ENCODE measurements around the gene BRD2. TPM values are rescaled to one million over a fixed set of nuclear protein-coding genes. Genes with fewer than 3 reads are reported as not detected.

BRD2 gene
- total RNA-seq, 6 donors from 2014 or later: 144 to 388 (median 183) TPM

DNA sequence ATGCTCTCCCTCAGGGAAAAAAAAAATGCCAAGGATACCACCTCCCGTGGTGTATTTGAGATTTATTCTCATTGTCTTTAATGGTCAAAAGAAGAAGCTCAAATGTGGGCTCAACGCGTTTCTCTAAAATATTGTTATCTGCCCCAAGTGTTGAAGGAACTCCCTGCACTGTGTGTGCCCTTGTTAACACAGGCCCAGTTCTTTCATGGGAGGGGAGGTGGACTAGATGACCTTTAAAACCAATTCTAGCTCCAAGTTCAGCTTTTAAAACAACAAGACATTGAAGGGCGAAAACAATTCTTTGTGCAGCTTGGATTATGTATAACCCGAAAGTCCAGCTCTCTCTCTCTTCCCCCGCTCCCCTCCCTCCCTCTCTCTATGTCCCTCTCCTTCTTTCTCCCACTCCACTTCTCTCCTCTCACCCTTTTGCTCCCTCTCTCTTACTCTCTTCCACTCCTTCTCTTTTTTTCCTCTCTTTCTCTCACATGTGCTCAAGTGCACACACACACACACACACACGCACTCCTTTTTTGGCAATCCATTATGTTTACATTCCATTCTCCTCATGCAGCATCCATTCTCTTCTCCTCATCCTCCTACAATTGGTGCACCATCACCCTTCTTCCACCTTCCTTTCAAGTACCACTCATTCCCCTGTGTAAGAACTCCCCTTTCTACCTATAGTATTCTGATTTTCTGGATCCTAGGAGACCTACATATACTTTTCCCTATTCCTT, 36.1 kb upstream of the BRD2 start:
- Histone ChIP-seq H3K9me3 (no peaks in the 10 kb centered on the region), H3K36me3 (peaks cover 0 to 4% (median 0%) of the 10 kb centered on the region in 4 donors), H3K4me3 (no peak overlapping the region), H3K27ac (no peak overlapping the region), H3K27me3 (no peaks in the 10 kb centered on the region), H3K4me1 (peaks cover 0 to 14% (median 4%) of the 10 kb centered on the region in 4 donors)
- DNase-seq (no peak), ATAC-seq (ENCODE audit: low FRiP score in 2 of 2) (no peak)
- TF ChIP-seq EP300 (IDR thresholded peaks at IDR 0.05) (no peak), POLR2A (IDR thresholded peaks at IDR 0.05) (no peak), POLR2AphosphoS5 (IDR thresholded peaks at IDR 0.05) (no peak)
- TF ChIP-seq, protein P1, sequence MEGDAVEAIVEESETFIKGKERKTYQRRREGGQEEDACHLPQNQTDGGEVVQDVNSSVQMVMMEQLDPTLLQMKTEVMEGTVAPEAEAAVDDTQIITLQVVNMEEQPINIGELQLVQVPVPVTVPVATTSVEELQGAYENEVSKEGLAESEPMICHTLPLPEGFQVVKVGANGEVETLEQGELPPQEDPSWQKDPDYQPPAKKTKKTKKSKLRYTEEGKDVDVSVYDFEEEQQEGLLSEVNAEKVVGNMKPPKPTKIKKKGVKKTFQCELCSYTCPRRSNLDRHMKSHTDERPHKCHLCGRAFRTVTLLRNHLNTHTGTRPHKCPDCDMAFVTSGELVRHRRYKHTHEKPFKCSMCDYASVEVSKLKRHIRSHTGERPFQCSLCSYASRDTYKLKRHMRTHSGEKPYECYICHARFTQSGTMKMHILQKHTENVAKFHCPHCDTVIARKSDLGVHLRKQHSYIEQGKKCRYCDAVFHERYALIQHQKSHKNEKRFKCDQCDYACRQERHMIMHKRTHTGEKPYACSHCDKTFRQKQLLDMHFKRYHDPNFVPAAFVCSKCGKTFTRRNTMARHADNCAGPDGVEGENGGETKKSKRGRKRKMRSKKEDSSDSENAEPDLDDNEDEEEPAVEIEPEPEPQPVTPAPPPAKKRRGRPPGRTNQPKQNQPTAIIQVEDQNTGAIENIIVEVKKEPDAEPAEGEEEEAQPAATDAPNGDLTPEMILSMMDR (IDR thresholded peaks at IDR 0.05): no peak
- WGBS, 2 donors: 79 to 81% methylated on average over 7 of the region's 7 CpGs

DNA sequence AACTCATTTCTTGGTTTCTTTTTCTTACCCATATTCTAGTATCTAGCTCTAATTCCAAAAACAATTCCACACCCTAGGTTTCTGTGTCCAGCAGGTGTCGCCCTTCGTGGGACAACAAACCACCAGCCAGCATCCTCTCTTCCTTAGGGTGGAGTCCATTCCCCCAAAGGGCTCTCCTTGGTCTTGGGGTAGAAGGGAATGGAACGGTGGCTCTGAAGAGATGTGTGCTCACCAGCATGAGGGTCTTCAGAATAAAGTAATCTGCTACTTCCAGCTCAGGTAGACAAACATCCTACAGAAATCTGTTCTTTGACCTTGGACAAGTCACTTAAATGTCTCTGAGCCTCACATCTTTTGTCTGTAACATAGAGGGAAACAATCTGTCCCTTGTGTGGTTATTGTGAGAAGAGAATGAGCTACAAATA, 34.7 kb upstream of the BRD2 start:
- Histone ChIP-seq H3K27ac (peak overlapping the region in 1 of 4 donors; percentile 49), H3K36me3 (peaks cover 0 to 9% (median 0%) of the 10 kb centered on the region in 4 donors), H3K4me1 (peaks cover 0 to 15% (median 4%) of the 10 kb centered on the region in 4 donors), H3K4me3 (no peak overlapping the region), H3K27me3 (no peaks in the 10 kb centered on the region), H3K9me3 (no peaks in the 10 kb centered on the region)
- TF ChIP-seq, protein P1 (IDR thresholded peaks at IDR 0.05): peak; percentile 64 to 77 (median 72)
- TF ChIP-seq POLR2A (IDR thresholded peaks at IDR 0.05) (no peak), POLR2AphosphoS5 (IDR thresholded peaks at IDR 0.05) (no peak), EP300 (IDR thresholded peaks at IDR 0.05) (no peak)
- peak in 1 of 2 donors; percentile 80 for DNase-seq
- peak; percentile 84 to 86 for ATAC-seq (ENCODE audit: low FRiP score in 2 of 2)
- 0 to 3% methylated on average over 3 of the region's 3 CpGs for WGBS, 2 donors

DNA sequence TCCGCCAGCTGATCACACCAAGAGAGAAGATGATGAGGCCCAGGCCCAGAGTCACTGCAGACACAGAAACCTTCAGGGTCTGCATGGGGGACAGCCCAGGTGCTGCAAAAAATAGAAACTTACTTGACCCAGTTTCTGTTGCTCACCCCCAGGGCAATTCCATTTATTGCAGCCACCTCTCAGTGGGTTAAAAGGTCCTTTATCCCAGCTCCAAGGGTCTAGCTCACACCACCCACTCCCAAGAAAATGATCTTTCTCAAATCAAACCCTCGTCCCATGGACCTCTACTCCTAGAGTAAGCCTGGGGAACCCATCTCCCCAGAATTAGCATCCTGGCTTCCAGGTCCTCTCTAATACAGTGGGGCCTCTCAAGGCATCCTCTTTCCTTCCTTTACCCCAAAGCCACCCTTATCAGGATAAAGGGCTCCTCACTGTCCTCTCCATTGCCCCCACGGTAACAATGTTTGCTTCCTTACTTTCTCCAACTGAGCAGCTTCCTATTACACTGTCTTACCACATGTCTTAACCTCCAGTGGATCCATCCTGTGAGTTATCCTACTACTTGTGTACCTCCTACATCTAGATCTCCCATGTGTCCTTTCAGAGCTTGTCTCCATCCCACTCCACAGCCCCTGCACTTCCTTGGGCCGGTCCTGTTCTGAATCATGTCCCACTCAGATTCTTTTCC, 32.7 kb upstream of the BRD2 start:
- Histone ChIP-seq H3K4me1 (peaks cover 7 to 27% (median 12%) of the 10 kb centered on the region in 4 donors), H3K9me3 (no peaks in the 10 kb centered on the region), H3K4me3 (no peak overlapping the region), H3K36me3 (peaks cover 0 to 9% (median 0%) of the 10 kb centered on the region in 4 donors), H3K27ac (peak overlapping the region in 2 of 4 donors; percentile 43 to 61), H3K27me3 (no peaks in the 10 kb centered on the region)
- WGBS, 2 donors: 84 to 86% methylated on average over 4 of the region's 4 CpGs
- no peak for ATAC-seq (ENCODE audit: low FRiP score in 2 of 2)
- TF ChIP-seq EP300 (IDR thresholded peaks at IDR 0.05): no peak
- TF ChIP-seq POLR2A (IDR thresholded peaks at IDR 0.05): no peak
- no peak for TF ChIP-seq POLR2AphosphoS5 (IDR thresholded peaks at IDR 0.05)
- TF ChIP-seq, protein P1 (IDR thresholded peaks at IDR 0.05): no peak
- DNase-seq: no peak

DNA sequence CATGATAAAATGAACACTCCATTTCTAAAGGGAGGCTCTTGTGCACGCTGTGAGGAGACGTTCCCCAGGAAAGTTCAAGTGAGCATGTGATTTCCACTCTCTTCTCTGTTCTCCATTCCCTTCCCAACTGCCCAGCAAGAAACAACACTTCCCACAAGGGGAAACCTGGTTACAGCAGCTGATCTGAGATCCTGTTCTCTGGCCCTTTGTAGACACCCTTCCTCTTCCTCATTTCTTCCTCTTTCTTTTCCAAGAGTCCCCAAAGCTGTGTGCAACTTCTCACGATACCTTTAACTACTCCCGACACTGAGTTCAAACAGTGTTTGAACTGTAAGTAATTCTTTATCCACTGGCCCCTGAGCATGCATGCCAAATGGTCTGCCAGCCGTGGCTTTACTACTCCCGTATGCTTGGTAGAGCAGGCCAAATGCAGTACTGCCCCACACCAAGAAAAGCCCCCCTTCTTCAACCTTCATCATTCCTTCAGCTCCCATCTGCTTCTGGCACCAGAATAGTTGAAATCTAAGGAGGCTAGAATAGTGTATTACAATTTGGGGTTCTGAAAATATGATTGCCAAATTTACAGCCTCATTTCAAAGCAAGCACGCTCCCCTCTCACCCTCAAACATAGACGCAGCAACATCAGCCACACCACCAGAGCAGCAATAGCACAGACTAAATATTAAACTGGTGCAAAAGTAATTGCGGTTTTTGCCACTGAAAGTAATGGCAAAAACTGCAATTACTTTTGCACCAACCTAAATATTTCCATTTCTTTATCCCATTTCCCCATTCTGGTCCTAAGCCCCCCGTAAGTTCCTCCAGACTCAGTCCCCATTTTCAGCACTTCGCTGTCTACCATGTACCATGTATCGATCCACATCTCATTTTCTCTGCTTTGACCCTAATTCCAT, 31.9 kb upstream of the BRD2 start:
- Histone ChIP-seq H3K4me3 (no peak overlapping the region), H3K36me3 (peaks cover 0 to 9% (median 0%) of the 10 kb centered on the region in 4 donors), H3K4me1 (peaks cover 13 to 35% (median 16%) of the 10 kb centered on the region in 4 donors), H3K27me3 (no peaks in the 10 kb centered on the region), H3K9me3 (no peaks in the 10 kb centered on the region), H3K27ac (peak overlapping the region in 2 of 4 donors; percentile 50 to 73)
- WGBS, 2 donors: 70 to 83% methylated on average over 12 of the region's 12 CpGs
- TF ChIP-seq POLR2AphosphoS5 (IDR thresholded peaks at IDR 0.05) (no peak), EP300 (IDR thresholded peaks at IDR 0.05) (no peak), POLR2A (IDR thresholded peaks at IDR 0.05) (no peak)
- TF ChIP-seq, protein P1 (IDR thresholded peaks at IDR 0.05): no peak
- DNase-seq (peak in 1 of 2 donors; percentile 42), ATAC-seq (ENCODE audit: low FRiP score in 2 of 2) (peak in 1 of 2 donors; percentile 35)

Data from upper lobe of left lung (tissue), 6 donors.